ENCODE results near the gene MMP2. TPM values are rescaled to one million over a fixed set of nuclear protein-coding genes. Genes with fewer than 3 reads are reported as not detected.

MMP2 gene
- total RNA-seq, 1 donor from 2014 or later: 178 TPM

- DNase-seq: no peak
- no peak for ATAC-seq
- no peaks in the 10 kb centered on the region for H3K9me3 ChIP-seq
- no peak for TF ChIP-seq CTCF (IDR thresholded peaks at IDR 0.05)
- intact Hi-C loops (cut with DNase I): no loop called here
- H3K27me3 ChIP-seq (ENCODE audit: low read depth): no peaks in the 10 kb centered on the region
- H3K36me3 ChIP-seq: peaks cover 32% of the 10 kb centered on the region
- no peak overlapping the region for H3K27ac ChIP-seq
- no peak overlapping the region for H3K4me3 ChIP-seq
- no peaks in the 10 kb centered on the region for H3K4me1 ChIP-seq
Observed at GRCh38 chr16:55489119-55489955, 10.3 kb downstream of the MMP2 start.

GRCh38 chr16:55489956-55490265 lies 10.9 kb downstream of the MMP2 start:
- intact Hi-C loops (cut with DNase I): no loop called here
- peaks cover 32% of the 10 kb centered on the region for H3K36me3 ChIP-seq
- no peak for DNase-seq
- H3K27ac ChIP-seq: no peak overlapping the region
- H3K4me1 ChIP-seq: peaks cover 4% of the 10 kb centered on the region
- no peaks in the 10 kb centered on the region for H3K27me3 ChIP-seq (ENCODE audit: low read depth)
- no peak for TF ChIP-seq CTCF (IDR thresholded peaks at IDR 0.05)
- ATAC-seq: no peak
- H3K4me3 ChIP-seq: no peak overlapping the region
- no peaks in the 10 kb centered on the region for H3K9me3 ChIP-seq

GRCh38 chr16:55490301-55490700 lies 11.3 kb downstream of the MMP2 start:
- H3K4me3 ChIP-seq: no peak overlapping the region
- DNase-seq (no peak), ATAC-seq (no peak)
- H3K9me3 ChIP-seq: no peaks in the 10 kb centered on the region
- intact Hi-C loops (cut with DNase I): no loop called here
- no peak for TF ChIP-seq CTCF (IDR thresholded peaks at IDR 0.05)
- peaks cover 34% of the 10 kb centered on the region for H3K36me3 ChIP-seq
- H3K27me3 ChIP-seq (ENCODE audit: low read depth): no peaks in the 10 kb centered on the region
- H3K27ac ChIP-seq: no peak overlapping the region
- H3K4me1 ChIP-seq: peaks cover 8% of the 10 kb centered on the region

- no peak for ATAC-seq
- Histone ChIP-seq H3K27me3 (ENCODE audit: low read depth) (no peaks in the 10 kb centered on the region), H3K36me3 (peaks cover 48% of the 10 kb centered on the region), H3K4me1 (peaks cover 12% of the 10 kb centered on the region), H3K4me3 (no peak overlapping the region), H3K27ac (no peak overlapping the region), H3K9me3 (no peaks in the 10 kb centered on the region)
- TF ChIP-seq CTCF (IDR thresholded peaks at IDR 0.05): no peak
- intact Hi-C loops (cut with DNase I): no loop called here
- no peak for DNase-seq
Observed at GRCh38 chr16:55491691-55492090, 12.7 kb downstream of the MMP2 start.

GRCh38 chr16:55492756-55493380 lies 13.9 kb downstream of the MMP2 start:
- no peak for TF ChIP-seq CTCF (IDR thresholded peaks at IDR 0.05)
- no peak for ATAC-seq

More at GRCh38 chr16:55492756-55493380, 13.9 kb downstream of the MMP2 start:
- DNase-seq: no peak
- Histone ChIP-seq H3K4me3 (no peak overlapping the region), H3K4me1 (peaks cover 15% of the 10 kb centered on the region), H3K27me3 (ENCODE audit: low read depth) (no peaks in the 10 kb centered on the region), H3K27ac (no peak overlapping the region), H3K9me3 (no peaks in the 10 kb centered on the region), H3K36me3 (peaks cover 53% of the 10 kb centered on the region)
- intact Hi-C loops (cut with DNase I): no loop called here
